NCI-H510A (cell line): ENCODE measurements around the gene DDAH1.
"Not testable (repeated sequence)": the region's sequence is repeated elsewhere in the genome, so short reads cannot be mapped to it uniquely, and the experiment has no call there.

ENCODE experiments used
- DNase-seq: peaks from one replicate; lab custom pipeline; 2025; lab: John Stamatoyannopoulos, UW

Gene DDAH1

DNA sequence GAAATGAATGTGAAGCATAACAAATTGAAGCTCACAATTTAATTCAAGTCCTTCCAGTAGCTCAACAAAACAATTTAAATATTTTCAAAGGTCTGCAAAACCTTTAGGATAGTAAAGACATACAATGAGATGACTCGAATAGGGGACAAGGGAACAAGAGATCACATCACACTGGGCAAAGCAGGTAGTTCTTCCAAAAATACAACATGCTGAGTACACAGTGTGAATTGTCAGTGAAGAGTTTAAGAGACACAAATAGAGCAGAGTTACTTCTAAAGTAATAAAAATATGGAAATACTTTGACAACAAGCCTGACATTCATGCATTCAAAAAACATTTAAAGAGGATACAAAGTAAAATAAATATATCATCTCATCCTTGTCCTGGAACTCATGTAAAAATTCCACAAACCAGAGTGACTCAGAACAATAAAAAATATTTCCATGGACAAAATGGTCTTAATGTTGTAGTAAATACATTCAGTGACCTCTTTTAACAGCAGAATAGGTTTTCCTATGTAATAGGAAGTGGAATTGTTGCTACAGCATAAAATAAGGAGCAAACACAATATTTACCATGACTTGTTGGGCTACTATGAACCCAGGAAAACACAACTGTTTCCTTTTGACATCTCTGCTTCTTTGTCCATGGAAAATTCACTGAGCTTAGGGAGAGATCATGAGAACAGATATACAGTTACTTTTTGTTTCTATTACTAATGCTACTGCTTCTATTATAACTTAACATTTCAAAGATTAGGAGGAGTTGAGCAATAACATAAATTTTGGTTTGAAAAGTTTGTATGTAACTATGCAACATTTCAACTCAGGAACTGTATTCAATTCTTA lies 104.9 kb downstream of the DDAH1 start:
- DNase-seq: no peak

- DNase-seq: no peak
Measured at GRCh38 chr1:85358702-85359438, 106.1 kb downstream of the DDAH1 start.

- no peak for DNase-seq
Measured at GRCh38 chr1:85357817-85358216, 107.1 kb downstream of the DDAH1 start.

DNA sequence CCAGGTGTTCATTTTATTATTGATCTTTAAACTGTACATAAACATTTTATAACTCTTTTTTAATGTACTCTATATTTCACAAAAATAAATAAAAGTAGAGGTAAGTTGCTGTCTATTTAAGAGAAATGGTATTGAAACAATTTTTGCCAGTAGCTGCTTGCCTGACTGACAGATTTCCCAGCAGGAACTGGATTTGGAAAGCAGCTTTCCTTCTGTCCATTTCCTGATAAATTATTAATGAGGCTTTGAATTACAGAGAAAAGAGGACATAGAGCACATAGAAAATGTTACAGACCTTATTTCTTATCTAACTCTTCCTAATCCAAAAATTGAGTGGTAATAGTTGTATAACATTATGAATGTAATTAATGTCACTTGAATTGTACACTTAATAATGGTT lies 108.8 kb downstream of the DDAH1 start:
- DNase-seq: no peak

DNA sequence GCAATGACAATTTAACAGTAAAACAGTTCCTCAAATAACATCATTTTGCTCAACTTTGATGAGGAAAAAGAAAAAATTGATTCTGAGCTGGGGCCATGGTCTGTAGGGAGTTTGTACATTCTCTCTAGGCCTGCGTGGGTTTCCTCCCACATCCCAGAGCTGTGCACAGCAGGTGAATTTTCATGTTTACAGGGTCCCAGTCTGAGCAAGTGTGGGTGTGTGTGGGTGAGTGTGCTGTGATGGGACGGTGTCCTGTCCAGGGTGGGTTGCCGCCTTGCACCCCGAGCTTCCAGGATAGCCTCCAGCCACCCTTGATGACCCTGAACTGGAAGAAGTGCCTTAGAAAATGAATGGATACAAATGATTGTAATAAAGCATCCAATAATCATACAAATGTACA lies 112.9 kb downstream of the DDAH1 start:
- no peak for DNase-seq

GRCh38 chr1:85351202-85351828 lies 113.6 kb downstream of the DDAH1 start:
- DNase-seq: no peak

- no peak for DNase-seq
Measured at GRCh38 chr1:85349224-85349623, 115.7 kb downstream of the DDAH1 start.

GRCh38 chr1:85347908-85348307 lies 117.1 kb downstream of the DDAH1 start:
- no peak for DNase-seq

DNA sequence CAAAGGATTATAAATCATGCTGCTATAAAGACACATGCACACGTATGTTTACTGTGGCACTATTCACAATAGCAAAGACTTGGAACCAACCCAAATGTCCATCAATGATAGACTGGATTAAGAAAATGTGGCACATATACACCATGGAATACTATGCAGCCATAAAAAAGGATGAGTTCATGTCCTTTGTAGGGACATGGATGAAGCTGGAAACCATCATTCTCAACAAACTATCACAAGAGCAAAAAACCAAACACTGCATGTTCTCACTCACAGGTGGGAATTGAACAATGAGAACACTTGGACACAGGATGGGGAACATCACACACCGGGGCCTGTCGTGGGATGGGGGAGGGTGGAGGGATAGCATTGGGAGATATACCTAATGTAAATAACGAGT lies 117.7 kb downstream of the DDAH1 start:
- not testable (repeated sequence) for DNase-seq

- DNase-seq: no peak
Measured at GRCh38 chr1:85344256-85344694, 120.7 kb downstream of the DDAH1 start.

DNA sequence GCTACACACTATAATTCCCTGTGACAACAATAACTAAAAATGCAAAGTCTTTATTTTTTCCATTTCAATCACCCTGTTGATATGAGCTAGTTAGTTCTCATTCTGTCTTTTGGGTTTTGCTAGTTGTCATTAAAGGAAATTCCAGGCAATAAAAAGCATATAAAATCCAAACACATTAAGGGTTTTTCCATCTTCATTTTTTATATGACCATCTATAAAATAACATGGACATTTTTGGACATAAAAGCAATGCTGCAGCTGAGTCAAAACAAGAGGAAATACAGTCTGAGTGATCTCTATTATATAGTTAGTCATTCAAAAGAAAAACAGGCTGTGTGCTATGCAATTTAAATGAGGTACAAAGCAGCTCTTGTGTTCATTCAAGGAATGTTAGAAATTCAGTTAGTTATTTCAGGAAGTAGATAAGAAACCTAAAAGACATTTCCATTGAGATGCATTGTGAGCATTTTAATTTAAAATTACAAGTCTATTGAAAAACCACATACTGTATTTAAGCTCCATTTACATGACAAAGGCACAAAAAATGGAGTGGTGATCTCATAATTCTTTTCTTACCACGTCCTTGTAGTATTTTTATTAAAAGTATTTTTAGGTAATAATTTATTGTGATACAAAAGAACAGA lies 121.2 kb downstream of the DDAH1 start:
- no peak for DNase-seq

DNA sequence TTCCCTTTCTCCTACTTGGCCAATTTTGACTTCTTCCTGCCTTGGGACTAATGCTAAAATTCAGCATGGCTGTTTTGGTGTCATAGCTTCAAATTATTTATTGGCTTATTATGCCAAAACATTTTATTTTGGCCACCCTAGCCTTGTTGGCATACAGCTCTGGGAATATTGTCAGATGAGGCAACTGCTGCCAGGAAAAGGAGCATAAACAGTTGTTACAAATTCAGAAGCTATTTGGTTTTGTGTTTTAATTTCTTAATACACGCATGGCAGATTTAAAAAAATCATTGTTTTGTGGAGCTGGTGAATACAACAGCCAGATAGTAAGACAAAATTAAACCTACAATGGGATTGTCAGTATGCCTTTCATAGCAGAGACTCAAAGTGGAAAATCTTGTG lies 121.7 kb downstream of the DDAH1 start:
- no peak for DNase-seq

DNA sequence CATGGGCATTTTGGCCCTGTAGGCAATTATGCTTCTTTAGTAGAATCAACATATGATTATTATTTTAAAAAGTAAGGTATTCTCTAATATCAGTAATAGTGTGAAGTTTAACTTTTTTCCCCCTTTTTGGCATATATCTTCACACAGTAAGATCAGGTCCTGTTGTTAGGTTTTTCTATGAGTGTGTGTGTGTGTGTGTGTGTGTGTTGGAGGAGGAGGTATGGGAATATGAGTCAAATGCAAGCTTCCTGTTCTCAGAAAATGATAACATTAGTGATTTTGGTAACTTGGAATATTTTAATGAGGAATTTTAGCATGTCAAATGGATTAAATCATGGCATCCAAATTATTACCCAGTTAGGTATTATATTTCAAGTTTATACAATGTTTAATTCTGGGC lies 122.8 kb downstream of the DDAH1 start:
- DNase-seq: no peak

DNA sequence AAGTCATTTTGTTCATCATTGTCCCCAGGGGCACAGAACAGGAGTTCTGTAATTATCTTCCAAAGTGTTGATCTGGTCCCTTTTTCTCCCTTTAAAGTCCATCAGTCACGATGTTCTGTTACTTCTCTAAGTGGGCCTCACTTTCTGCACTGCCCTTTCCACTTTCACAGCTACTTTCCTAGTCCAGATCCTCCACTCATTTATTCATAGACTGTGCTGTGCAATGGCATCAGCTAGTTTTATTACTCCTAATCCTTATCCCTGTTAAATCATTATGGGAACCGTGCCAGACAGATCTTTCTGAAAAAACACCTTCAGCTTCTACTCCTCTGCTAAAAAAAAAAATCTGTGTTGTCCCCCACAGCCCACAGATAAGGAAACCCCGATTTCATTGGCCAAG lies 124.5 kb downstream of the DDAH1 start:
- no peak for DNase-seq

DNA sequence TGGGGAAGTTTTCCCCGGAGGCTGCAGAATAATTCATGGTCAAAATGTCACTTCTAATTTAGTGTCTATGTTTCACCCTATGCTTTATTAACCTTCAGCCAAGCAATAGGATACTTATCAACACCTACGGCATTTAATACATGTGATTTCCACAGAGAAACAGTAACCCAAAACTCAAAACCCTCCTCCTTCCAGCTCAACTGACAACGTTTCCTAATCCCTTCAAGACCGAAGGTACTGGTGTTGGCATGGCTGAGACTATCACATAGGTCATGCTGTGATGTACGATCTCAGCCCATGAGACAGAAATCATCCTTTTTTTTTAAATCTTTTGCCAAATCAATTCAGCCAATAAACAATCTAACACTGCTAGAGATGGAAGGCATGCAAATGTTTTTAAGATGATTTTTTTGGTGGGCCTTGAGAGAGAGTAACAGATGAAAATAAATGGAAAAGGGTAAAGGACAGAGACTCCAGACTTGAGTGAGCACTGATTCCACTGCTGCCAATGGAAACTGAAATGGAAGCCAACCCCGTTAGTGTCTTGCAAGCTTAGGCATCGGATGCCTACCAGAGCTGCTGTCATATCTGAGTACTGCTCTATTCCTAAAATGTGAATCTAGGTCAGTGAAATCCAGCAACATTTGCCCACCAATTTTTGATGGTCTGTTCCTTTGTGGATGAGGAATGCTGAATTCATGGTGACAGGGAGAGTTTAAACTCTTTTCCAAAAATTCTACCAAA lies 125.1 kb downstream of the DDAH1 start:
- DNase-seq: no peak

DNA sequence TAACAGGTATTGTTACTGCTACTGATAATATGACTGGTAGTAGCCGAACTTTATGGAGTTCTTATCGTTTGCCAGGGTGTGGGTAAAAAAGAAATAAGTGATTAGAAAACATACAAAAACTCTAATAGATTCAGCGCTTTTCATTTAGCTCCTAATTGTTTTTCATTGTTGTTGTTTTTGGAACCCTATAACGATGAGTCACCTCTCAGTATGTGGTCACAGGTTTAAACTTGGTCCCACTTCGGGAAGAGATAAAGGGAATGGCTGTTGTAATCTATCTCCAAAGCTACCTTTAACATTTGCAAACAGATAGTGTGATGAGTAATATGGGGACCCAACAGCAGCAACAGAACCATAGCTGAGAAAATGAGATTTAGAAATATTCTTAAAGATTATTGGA lies 125.9 kb downstream of the DDAH1 start:
- DNase-seq: no peak

GRCh38 chr1:85334962-85335361 lies 130.0 kb downstream of the DDAH1 start:
- no peak for DNase-seq

DNA sequence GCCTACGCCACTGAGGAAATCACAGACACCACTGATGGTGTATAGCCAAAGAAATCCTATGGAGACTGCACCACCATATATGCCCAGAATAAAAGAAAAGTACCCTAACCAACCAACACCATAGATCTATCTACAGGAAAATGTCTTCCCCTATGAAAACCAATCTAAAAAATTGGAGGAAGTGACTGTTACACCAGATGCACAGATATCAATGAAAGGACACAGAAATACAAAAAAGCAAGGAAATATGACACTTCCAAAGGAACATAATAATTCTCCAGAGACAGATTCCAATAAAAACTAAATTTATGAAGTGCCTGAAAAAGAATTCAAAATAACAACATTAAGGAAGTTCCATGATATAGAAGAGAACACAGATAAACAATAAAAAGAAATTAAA lies 131.8 kb downstream of the DDAH1 start:
- no peak for DNase-seq

- no peak for DNase-seq
Measured at GRCh38 chr1:85332575-85332974, 132.4 kb downstream of the DDAH1 start.

DNA sequence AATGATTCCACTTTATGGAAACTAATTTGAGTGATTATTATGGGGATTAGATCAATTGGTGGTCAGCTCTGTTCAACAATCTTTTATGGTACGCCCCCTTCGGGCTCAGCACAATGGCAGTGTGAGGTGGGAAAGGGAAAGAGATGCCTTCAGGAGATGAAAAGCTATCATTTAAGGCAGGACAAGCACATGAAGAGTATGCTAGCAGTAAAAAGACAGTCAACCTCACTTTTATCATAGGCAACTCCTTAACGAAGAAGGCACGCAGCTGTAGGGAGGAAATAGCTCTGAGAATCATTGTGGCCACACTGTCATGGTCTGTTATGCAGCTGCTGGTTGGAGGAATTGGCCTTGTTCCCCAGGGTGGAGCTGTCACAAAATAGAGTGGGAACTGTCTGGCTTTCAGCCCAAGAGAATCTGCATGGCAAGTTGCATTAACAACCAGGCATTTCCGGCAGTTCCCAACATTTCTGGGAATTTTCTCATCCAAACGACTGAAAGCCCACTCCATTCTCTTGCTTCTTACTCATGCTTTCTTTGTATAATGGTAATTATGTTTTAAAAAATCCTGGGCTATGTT lies 134.2 kb downstream of the DDAH1 start:
- no peak for DNase-seq

- DNase-seq: no peak
Measured at GRCh38 chr1:85330214-85330631, 134.7 kb downstream of the DDAH1 start.
